Smooth muscle cell (in vitro differentiated cells): Measurements from ENCODE around the gene SESN1. TPM values are rescaled to one million over a fixed set of nuclear protein-coding genes. Genes with fewer than 3 reads are reported as not detected.
"Not testable (repeated sequence)": the region's sequence is repeated elsewhere in the genome, so short reads cannot be mapped to it uniquely, and the experiment has no call there.

Experiments used
- DNase-seq: peaks from one replicate; lab custom pipeline; 2025; ENCODE audit not compliant: unreplicated experiment; lab: John Stamatoyannopoulos, UW
- H2AFZ ChIP-seq: fragments of 200-600 bp; sonication (generic); 2 replicates; pipeline ENCODE4 v1.6.0; 2016; ENCODE audit warnings: antibody characterized with exemption, low read depth, mild to moderate bottlenecking
- H3F3A ChIP-seq: fragments of 200-600 bp; sonication (generic); 2 replicates; pipeline ENCODE4 v1.6.0; 2017; ENCODE audit warnings: antibody characterized with exemption, low read depth
- H3K27ac ChIP-seq: fragments of 200-600 bp; sonication (generic); 2 replicates; pipeline ENCODE4 v1.5.1; 2016; ENCODE audit warnings: low read depth, mild to moderate bottlenecking
- H3K27me3 ChIP-seq: fragments of 200-600 bp; sonication (generic); 2 replicates; pipeline ENCODE4 v1.6.1; 2016; ENCODE audit warnings: low read depth, mild to moderate bottlenecking
- H3K36me3 ChIP-seq: fragments of 200-600 bp; sonication (generic); 2 replicates; pipeline ENCODE4 v1.5.1; 2016; ENCODE audit warnings: low read depth
- H3K4me1 ChIP-seq: fragments of 200-600 bp; sonication (generic); 2 replicates; pipeline ENCODE4 v1.5.1; 2016; ENCODE audit warnings: low read depth
- H3K4me2 ChIP-seq: fragments of 200-600 bp; sonication (generic); 2 replicates; pipeline ENCODE4 v1.6.0; 2016; ENCODE audit warnings: mild to moderate bottlenecking
- H3K4me3 ChIP-seq: fragments of 200-600 bp; sonication (generic); 2 replicates; pipeline ENCODE4 v1.5.1; 2016; ENCODE audit warnings: mild to moderate bottlenecking
- H3K79me2 ChIP-seq: fragments of 200-600 bp; sonication (generic); 2 replicates; pipeline ENCODE4 v1.6.0; 2016; ENCODE audit warnings: low read depth, mild to moderate bottlenecking
- H3K9ac ChIP-seq: fragments of 200-600 bp; sonication (generic); 2 replicates; pipeline ENCODE4 v1.6.0; 2016; ENCODE audit warnings: low read depth
- H3K9me3 ChIP-seq: fragments of 200-600 bp; sonication (generic); replicated peaks from 2 replicates; pipeline ENCODE4 v1.5.1; 2016; ENCODE audit warnings: low read depth
- H4K20me1 ChIP-seq: fragments of 200-600 bp; sonication (generic); 2 replicates; pipeline ENCODE4 v1.6.0; 2016; ENCODE audit warnings: low read depth
- WGBS: methylation state at CpG from one replicate; pipeline ENCODE4 v1.1.7; 2016; ENCODE audit warnings: low lambda C conversion rate; 5-methylcytosine and 5-hydroxymethylcytosine counted together
- polyA plus RNA-seq: library from polyadenylated mRNA; unstranded; fragments of >200 nt; fragmentation: Nextera tagmentation; extraction: Ambion mirVana; gene quantifications from 2 replicates; pipeline ENCODE4 v1.2.1, GENCODE V29; 2016
- total RNA-seq: library from RNA; depleted of rRNA; stranded (reverse); fragments of >200 nt; gene quantifications from 2 replicates; pipeline ENCODE4 v1.2.3, GENCODE V29; 2014
- TF ChIP-seq, protein P1 (sequence below): fragments of 200-600 bp; sonication (generic); IDR thresholded peaks from 2 replicates; pipeline ENCODE4 v1.5.1; 2017; ENCODE audit warnings: borderline replicate concordance, mild to moderate bottlenecking, antibody characterized with exemption; ENCODE audit not compliant: insufficient read depth, poor library complexity, severe bottlenecking

Gene SESN1
- total and polyA plus RNA-seq, 2 experiments from 2014 or later: 24.1 to 38.7 TPM

DNA sequence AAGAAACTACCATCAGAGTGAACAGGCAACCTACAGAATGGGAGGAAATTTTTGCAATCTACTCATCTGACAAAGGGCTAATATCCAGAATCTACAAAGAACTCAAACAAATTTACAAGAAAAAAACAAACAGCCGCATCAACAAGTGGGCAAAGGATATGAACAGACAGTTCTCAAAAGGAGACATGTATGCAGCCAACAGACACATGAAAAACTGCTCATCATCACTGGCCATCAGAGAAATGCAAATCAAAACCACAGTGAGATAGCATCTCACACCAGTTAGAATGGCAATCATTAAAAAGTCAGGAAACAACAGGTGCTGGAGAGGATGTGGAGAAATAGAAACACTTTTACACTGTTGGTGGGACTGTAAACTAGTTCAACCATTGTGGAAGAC lies 41.0 kb upstream of the SESN1 start:
- not testable (repeated sequence) for H3K9me3 ChIP-seq, H3K4me1 ChIP-seq, H4K20me1 ChIP-seq, H3F3A ChIP-seq, H3K4me2 ChIP-seq, H3K27ac ChIP-seq, H3K27me3 ChIP-seq, H2AFZ ChIP-seq, H3K79me2 ChIP-seq, H3K9ac ChIP-seq, H3K36me3 ChIP-seq, H3K4me3 ChIP-seq, DNase-seq
- WGBS: 100% methylated on average over 1 of the region's 1 CpG

DNA sequence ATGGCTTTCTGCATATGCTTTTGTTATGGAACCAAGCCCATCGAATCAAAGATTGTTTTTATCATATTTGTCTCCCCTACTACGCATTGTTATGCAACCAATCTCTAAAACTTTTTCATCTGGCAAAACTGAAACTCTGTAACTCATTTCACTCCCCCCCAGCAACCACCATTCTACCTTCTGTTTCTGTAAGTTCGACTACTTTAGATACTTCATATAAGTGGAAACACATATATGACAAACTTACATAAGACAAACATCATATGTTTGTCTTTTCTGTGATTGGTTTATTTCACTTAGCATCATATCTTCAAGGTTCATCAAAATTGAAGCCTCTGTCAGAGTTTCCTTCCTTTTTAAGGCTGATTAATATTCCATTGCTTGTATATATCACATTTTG lies 35.4 kb upstream of the SESN1 start:
- Histone ChIP-seq H3K27me3 (no peaks in the 10 kb centered on the region), H3K4me3 (no peak overlapping the region), H2AFZ (no peak overlapping the region), H3K9me3 (no peaks in the 10 kb centered on the region), H3F3A (no peaks in the 10 kb centered on the region), H3K27ac (no peak overlapping the region), H3K36me3 (no peaks in the 10 kb centered on the region), H3K9ac (no peak overlapping the region), H3K4me1 (no peaks in the 10 kb centered on the region), H4K20me1 (peaks cover 8% of the 10 kb centered on the region), H3K79me2 (peaks cover 3% of the 10 kb centered on the region), H3K4me2 (no peak overlapping the region)
- 94% methylated on average over 3 of the region's 3 CpGs for WGBS
- no peak for DNase-seq
- TF ChIP-seq, protein P1, sequence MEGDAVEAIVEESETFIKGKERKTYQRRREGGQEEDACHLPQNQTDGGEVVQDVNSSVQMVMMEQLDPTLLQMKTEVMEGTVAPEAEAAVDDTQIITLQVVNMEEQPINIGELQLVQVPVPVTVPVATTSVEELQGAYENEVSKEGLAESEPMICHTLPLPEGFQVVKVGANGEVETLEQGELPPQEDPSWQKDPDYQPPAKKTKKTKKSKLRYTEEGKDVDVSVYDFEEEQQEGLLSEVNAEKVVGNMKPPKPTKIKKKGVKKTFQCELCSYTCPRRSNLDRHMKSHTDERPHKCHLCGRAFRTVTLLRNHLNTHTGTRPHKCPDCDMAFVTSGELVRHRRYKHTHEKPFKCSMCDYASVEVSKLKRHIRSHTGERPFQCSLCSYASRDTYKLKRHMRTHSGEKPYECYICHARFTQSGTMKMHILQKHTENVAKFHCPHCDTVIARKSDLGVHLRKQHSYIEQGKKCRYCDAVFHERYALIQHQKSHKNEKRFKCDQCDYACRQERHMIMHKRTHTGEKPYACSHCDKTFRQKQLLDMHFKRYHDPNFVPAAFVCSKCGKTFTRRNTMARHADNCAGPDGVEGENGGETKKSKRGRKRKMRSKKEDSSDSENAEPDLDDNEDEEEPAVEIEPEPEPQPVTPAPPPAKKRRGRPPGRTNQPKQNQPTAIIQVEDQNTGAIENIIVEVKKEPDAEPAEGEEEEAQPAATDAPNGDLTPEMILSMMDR: no peak

GRCh38 chr6:109125504-109125903 lies 30.9 kb upstream of the SESN1 start:
- no peaks in the 10 kb centered on the region for H3K9me3 ChIP-seq
- H3K79me2 ChIP-seq: peaks cover 30% of the 10 kb centered on the region
- H3K36me3 ChIP-seq: no peaks in the 10 kb centered on the region
- peaks cover 50% of the 10 kb centered on the region for H4K20me1 ChIP-seq
- no peak overlapping the region for H2AFZ ChIP-seq
- no peaks in the 10 kb centered on the region for H3F3A ChIP-seq
- no peaks in the 10 kb centered on the region for H3K27me3 ChIP-seq
- H3K4me3 ChIP-seq: no peak overlapping the region
- no peak for DNase-seq
- H3K9ac ChIP-seq: no peak overlapping the region
- TF ChIP-seq, protein P1: no peak
- 95% methylated on average over 3 of the region's 3 CpGs for WGBS
- H3K4me1 ChIP-seq: no peaks in the 10 kb centered on the region
- H3K27ac ChIP-seq: no peak overlapping the region
- no peak overlapping the region for H3K4me2 ChIP-seq

DNA sequence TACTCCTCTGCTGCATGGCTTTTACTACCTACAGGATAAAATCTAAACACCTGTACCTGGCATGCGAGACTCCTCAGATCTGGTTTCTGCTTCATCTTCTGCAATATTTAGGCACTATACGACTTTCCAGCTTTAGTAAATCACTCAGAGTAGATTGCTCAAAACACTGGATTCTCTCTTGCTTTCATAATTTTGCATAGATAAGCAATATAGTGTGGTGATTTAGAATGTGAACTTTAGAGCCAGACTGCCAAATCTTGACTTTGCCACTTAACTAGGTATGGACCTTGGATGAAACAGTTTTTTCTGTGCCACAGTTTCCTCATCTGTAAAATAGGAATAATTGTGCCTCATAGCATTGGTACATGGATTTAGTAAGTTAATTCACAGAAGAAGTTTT lies 29.6 kb upstream of the SESN1 start:
- H3K36me3 ChIP-seq: no peaks in the 10 kb centered on the region
- TF ChIP-seq, protein P1: no peak
- H3K9ac ChIP-seq: no peak overlapping the region
- no peaks in the 10 kb centered on the region for H3F3A ChIP-seq
- H3K4me1 ChIP-seq: no peaks in the 10 kb centered on the region
- H4K20me1 ChIP-seq: peaks cover 59% of the 10 kb centered on the region
- DNase-seq: no peak
- no peak overlapping the region for H3K27ac ChIP-seq
- H3K4me3 ChIP-seq: no peak overlapping the region
- peaks cover 30% of the 10 kb centered on the region for H3K79me2 ChIP-seq
- H3K27me3 ChIP-seq: no peaks in the 10 kb centered on the region
- H3K9me3 ChIP-seq: no peaks in the 10 kb centered on the region
- no peak overlapping the region for H3K4me2 ChIP-seq
- 92% methylated on average over 2 of the region's 2 CpGs for WGBS
- H2AFZ ChIP-seq: no peak overlapping the region
